Measurements from ENCODE around the gene ZDHHC14. TPM values are rescaled to one million over a fixed set of nuclear protein-coding genes. Genes with fewer than 3 reads are reported as not detected.

Gene ZDHHC14
- total RNA-seq, 1 donor from 2014 or later: 1.8 TPM

DNA sequence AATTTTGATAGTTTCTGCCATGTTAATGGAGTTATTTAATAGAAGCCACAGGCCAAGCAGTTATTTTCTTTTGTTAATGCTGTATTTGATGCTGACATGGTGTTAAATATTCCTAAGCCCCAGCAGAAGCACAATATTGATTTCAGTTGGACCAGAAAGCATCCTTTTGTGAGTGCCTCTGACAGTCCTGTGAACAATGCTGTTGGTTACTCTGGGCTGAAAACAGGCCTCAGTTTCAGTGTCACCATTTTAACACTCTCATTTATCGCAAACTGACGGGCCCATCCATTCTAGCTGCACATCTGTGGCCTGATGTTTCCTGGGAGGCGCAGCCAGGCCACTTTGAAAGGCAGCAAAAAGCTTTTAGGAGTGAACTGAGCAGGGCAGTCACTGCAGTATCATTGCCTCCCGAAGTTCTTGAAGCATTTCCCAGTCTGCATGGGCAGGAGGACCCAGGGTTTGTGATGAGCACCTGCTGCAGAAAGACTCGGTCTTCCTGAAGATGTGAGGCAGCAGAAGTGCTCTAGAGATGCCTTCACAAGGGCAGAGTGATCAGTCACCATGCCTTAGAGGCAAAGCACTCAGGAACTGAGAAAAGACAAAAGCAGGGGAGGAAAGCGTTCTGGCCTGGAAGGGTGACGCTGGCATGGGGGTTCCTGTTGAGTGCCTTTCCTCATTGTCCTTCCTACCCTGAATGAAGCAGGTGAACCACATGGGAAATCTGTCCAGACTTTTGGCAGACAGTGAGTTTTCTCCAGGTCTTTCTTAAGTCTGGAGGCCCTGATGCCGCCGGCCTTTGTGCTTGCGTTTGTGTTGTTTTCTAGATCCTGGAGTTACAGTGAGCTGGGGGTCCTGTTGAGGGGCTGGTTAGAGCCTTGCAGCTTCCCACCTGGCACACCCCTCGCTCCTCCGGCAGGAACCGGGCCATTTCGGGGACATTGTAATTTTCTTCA, 74.0 kb downstream of the ZDHHC14 start:
- FAIRE-seq (no peak), DNase-seq (ENCODE audit: low read depth) (no peak)
- TF ChIP-seq CTCF (IDR thresholded peaks at IDR 0.05; ENCODE audit: insufficient read depth, low read length, severe bottlenecking): no peak
- no peaks in the 10 kb centered on the region for H3K36me3 ChIP-seq (ENCODE audit: control insufficient read depth, insufficient read depth, low read length)
- no peak overlapping the region for H3K4me3 ChIP-seq (ENCODE audit: low read depth, low read length)
- no peaks in the 10 kb centered on the region for H3K27me3 ChIP-seq (ENCODE audit: control insufficient read depth, insufficient read depth, low read length)

DNA sequence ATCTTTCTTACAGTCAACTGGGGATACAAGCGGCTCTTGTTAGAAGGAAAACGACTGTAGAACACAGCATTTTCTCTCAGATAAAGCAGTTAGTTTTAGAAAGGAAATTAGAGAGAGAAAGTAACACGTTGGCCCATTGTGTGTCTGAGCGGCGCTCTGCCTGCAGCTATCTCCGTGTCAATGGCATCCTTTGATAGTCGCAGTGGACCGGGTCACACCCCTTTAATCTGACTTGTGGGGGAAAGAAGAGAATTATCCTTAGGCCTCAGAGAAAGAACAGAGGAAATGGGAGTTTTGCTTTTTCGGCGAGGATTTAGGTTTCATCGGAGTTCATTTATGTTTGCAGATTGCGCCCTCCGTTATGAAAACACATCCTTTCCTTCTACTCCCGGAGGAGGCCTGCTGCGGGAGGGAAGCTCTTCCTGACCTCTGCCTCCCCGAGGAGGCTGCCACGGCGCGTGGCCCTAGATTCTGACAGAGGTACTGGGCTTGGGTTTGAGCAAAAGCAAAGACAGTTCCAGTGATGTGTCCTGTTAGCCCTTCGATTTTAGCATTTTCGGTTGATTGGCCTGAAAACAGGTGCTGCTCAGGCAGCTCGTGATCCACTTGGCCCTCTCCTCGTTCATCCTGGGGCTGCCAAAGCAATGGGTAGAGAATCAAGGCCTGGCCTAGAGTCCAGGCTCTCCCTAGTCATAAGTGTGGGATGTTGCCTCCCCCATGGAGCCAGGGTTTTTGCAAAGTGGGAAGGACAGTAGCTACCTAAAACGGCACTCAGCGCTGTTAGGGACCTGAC, 74.9 kb downstream of the ZDHHC14 start:
- FAIRE-seq: no peak
- DNase-seq (ENCODE audit: low read depth): no peak
- Histone ChIP-seq H3K36me3 (ENCODE audit: control insufficient read depth, insufficient read depth, low read length) (no peaks in the 10 kb centered on the region), H3K4me3 (ENCODE audit: low read depth, low read length) (no peak overlapping the region), H3K27me3 (ENCODE audit: control insufficient read depth, insufficient read depth, low read length) (no peaks in the 10 kb centered on the region)
- no peak for TF ChIP-seq CTCF (IDR thresholded peaks at IDR 0.05; ENCODE audit: insufficient read depth, low read length, severe bottlenecking)

DNA sequence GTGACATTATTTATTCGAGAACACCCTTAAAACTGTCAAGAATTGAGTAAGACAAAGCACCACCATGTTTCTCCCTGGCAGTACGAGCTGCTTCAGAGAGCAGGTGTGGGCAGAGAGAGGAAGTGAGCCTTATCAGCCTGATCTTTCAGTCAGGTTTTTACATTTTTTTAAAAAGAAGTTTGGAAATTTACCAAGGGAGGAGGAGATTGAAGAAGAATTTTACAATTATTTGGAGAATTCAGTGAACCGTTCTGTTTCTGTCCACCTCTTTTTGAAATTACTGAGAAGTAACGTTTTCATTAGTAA, 75.5 kb downstream of the ZDHHC14 start:
- TF ChIP-seq CTCF (IDR thresholded peaks at IDR 0.05; ENCODE audit: insufficient read depth, low read length, severe bottlenecking): no peak
- Histone ChIP-seq H3K27me3 (ENCODE audit: control insufficient read depth, insufficient read depth, low read length) (no peaks in the 10 kb centered on the region), H3K36me3 (ENCODE audit: control insufficient read depth, insufficient read depth, low read length) (no peaks in the 10 kb centered on the region), H3K4me3 (ENCODE audit: low read depth, low read length) (no peak overlapping the region)
- FAIRE-seq (no peak), DNase-seq (ENCODE audit: low read depth) (no peak)

- no peak for TF ChIP-seq CTCF (IDR thresholded peaks at IDR 0.05; ENCODE audit: insufficient read depth, low read length, severe bottlenecking)
- FAIRE-seq: no peak
- DNase-seq (ENCODE audit: low read depth): no peak
Observed at GRCh38 chr6:157457787-157458186, 76.8 kb downstream of the ZDHHC14 start.

DNA sequence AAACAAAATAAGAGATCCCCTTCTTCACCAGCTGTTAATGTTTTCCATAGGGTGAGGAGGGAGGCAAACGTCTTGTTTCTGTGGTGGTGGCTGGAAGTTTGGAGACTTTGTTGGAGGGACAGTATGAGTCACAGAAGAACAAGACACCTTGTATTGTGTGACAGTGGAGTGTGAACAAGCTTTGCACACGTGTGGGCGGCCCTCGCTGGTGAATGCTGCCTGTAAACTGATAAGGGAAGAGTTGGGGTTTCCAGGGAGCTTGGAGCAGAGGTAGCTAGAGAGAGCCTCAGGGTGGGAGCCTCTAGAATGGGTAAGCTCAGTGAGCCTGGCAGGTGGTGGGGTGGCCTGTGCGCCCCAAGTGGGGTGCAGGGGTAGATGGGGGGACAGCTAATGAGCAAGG, 78.3 kb downstream of the ZDHHC14 start:
- no peaks in the 10 kb centered on the region for H3K36me3 ChIP-seq (ENCODE audit: control insufficient read depth, insufficient read depth, low read length)
- no peak for DNase-seq (ENCODE audit: low read depth)
- no peak overlapping the region for H3K4me3 ChIP-seq (ENCODE audit: low read depth, low read length)
- no peaks in the 10 kb centered on the region for H3K27me3 ChIP-seq (ENCODE audit: control insufficient read depth, insufficient read depth, low read length)
- no peak for TF ChIP-seq CTCF (IDR thresholded peaks at IDR 0.05; ENCODE audit: insufficient read depth, low read length, severe bottlenecking)
- no peak for FAIRE-seq

More at GRCh38 chr6:157457787-157458186, 76.8 kb downstream of the ZDHHC14 start:
- no peak overlapping the region for H3K4me3 ChIP-seq (ENCODE audit: low read depth, low read length)
- no peaks in the 10 kb centered on the region for H3K27me3 ChIP-seq (ENCODE audit: control insufficient read depth, insufficient read depth, low read length)
- H3K36me3 ChIP-seq (ENCODE audit: control insufficient read depth, insufficient read depth, low read length): no peaks in the 10 kb centered on the region

Measured in bronchial epithelial cell (primary cell).